Muscle layer of duodenum (tissue), 2 donors: ENCODE data around the gene PAX9.

ENCODE experiments used
- H3K27ac ChIP-seq: one replicate; pipeline ENCODE4 v1.7.0; 2013; ENCODE audit warnings: mild to moderate bottlenecking, low read length
- H3K27me3 ChIP-seq: one replicate; pipeline ENCODE4 v1.7.0; 2013; ENCODE audit warnings: low read depth, mild to moderate bottlenecking, control low read depth, low read length
- H3K36me3 ChIP-seq, 2 donors: one replicate each; pipeline ENCODE4 v1.7.0; 2013; ENCODE audit warnings: low read length in 2 of 2, control low read depth in 1 of 2, mild to moderate bottlenecking in 1 of 2; ENCODE audit not compliant: insufficient read depth in 2 of 2, control insufficient read depth in 1 of 2
- H3K4me1 ChIP-seq, 2 donors: one replicate each; pipeline ENCODE4 v1.7.0; 2013; ENCODE audit warnings: low read length in 2 of 2, mild to moderate bottlenecking in 2 of 2, control low read depth in 1 of 2, moderate library complexity in 1 of 2; ENCODE audit not compliant: insufficient read depth in 2 of 2, control insufficient read depth in 1 of 2
- H3K4me3 ChIP-seq, 2 donors: one replicate each; pipeline ENCODE4 v1.7.0; 2013; ENCODE audit warnings: low read length in 2 of 2, low read depth in 1 of 2, mild to moderate bottlenecking in 1 of 2
- H3K9me3 ChIP-seq, 2 donors: one replicate each; pipeline ENCODE4 v1.7.0; 2013; ENCODE audit warnings: low read length in 2 of 2, control low read depth in 1 of 2, mild to moderate bottlenecking in 1 of 2; ENCODE audit not compliant: control insufficient read depth in 1 of 2
- donor health status: healthy.

The PAX9 gene

GRCh38 chr14:36647417-36647823 is 14.2 kb upstream of the PAX9 start:
- peaks cover 4 to 21% of the 10 kb centered on the region in 2 donors for H3K4me1 ChIP-seq
- H3K27ac ChIP-seq, result no peak overlapping the region
- peaks cover 60% of the 10 kb centered on the region for H3K27me3 ChIP-seq
- no peaks in the 10 kb centered on the region for H3K36me3 ChIP-seq
- H3K9me3 ChIP-seq, result no peaks in the 10 kb centered on the region
- peak overlapping the region; percentile 26 to 65 for H3K4me3 ChIP-seq

DNA sequence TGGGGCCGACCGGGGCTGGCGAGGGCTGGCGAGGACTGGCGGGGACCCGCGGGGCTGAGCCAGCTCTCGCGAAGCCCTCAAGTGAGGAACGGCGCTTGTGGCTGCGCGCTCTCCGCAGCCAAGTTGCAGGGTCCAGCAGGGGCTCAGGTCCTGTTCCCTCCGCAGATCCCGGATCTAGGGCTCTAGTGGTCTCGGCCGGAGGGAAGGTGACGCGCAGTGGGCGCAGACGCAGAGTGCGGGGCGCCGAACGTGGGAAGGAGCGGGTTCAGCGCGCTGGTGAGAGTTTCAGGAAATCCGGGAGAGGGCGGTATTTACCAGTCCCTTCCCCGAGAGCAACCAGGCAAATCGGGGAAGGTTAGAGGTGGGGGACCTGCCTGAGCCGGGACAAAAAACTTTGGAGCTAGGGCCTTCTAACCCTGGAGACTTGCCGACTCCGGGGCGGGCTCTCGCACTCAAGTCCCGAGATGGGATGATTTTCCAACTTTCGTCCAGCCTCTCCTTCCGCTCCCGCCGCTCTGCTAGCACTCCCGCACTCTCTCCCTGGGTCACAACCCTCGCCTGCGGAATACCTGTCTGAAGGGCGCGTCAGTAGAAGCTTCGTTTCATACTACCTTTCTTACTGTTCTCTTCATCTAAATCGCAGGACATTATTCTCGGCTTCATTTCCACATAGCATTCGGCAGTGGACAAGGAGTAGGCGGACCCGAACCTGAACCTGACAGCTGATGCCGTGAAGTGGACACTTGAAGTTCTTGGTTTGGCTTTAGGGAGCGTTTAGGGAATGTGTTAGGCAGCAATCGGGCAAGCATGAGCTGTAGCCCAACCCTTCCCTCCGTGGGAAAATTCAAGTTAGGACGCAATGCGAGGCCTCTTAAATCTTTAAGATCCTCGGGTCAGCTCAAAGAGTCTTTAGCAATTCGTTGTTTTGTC is 13.6 kb upstream of the PAX9 start:
- Histone ChIP-seq H3K27ac (no peak overlapping the region), H3K4me3 (peak overlapping the region; percentile 26 to 65), H3K9me3 (no peaks in the 10 kb centered on the region), H3K36me3 (no peaks in the 10 kb centered on the region), H3K27me3 (peaks cover 67% of the 10 kb centered on the region), H3K4me1 (peaks cover 4 to 21% of the 10 kb centered on the region in 2 donors)

DNA sequence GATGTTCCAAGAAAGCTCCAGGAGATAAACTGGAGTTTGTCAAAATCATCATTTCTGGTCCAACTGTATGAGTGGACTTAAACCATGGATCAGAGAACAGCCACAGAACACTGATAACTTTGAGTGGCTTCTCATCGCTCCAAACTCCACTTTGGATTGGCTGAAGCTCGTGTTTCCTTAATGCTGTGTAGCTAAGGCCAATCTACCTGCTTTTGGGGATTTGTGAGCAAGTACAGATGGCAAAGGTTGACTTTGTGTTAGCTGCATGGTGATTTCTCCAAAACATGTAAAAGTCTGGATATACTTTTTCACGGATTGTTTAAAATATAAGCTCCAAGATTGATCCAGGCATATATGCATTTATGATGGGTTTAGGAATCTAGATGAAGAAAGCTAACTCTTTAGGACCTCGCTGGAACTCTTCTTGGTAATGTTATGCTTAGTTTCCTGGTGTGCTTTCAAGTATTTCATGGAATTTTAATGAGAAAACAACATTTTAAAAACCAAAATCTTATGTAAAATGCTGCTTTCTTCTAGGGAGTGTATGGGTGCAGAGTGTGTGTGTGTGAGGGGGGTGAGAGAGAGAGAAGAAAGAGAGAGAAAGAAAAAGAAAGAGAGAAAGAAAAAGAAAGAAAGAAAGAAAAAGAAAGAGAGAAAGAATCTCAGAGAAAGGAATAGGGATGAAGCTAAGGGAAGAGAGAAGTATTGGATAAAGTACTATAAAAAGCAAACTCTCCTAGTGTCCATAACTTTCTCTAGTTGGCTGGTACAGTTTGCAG is 11.6 kb upstream of the PAX9 start:
- H3K9me3 ChIP-seq, result no peaks in the 10 kb centered on the region
- H3K27ac ChIP-seq, result no peak overlapping the region
- no peak overlapping the region for H3K4me3 ChIP-seq
- H3K36me3 ChIP-seq, result no peaks in the 10 kb centered on the region
- peaks cover 4 to 25% of the 10 kb centered on the region in 2 donors for H3K4me1 ChIP-seq
- peaks cover 86% of the 10 kb centered on the region for H3K27me3 ChIP-seq

DNA sequence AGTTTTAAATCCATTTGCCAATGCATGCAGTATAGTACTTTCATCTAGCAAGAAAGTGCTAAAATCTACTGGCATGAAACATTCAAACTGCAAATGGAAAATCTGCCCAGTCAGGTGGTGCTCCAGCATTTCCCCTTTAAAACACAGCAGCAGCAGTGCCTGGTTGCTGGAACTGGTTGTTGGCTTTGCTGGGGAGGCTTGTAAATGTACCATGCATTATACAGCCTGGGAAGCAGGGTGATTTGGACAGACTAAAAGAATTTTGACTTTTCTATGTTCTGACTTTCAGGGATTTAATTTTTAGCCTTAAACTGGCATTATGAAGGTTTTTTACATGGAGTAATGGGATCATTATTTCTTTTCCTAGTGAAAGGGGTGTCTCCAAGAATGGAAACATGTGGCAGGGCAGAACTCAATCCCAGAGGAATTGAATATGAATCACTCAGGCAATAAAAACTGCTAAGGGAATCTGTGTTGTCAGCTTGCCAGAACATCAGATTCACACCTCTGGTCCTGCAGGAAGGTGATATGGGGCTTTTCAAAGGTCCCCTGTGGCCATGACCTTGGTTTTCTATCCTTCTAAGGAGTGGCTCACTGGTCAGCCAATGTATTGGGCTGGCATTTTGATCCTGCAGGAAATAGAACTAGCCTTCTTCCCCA is 9.0 kb upstream of the PAX9 start:
- H3K4me3 ChIP-seq, result no peak overlapping the region
- H3K4me1 ChIP-seq, result peaks cover 4 to 38% of the 10 kb centered on the region in 2 donors
- H3K9me3 ChIP-seq, result no peaks in the 10 kb centered on the region
- H3K36me3 ChIP-seq, result no peaks in the 10 kb centered on the region
- peaks cover 96% of the 10 kb centered on the region for H3K27me3 ChIP-seq
- H3K27ac ChIP-seq, result no peak overlapping the region

DNA sequence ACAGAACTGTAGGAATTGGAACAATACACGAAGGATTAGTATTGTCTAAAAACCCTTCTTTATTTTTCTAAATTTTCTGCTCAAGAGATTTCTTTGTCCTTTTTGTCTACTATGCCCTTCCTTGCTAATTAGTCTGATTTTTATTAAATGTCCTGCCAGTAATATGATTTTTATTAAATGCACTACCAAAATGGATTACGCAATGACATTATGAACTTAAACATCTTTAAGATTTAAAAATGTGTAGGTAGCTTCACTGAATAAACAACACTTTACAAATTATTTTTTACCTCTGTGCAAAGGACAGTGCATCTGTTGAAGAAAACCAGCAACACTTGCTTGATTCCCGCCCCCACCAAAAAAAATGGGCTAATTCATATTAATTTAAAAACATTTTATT is 8.2 kb upstream of the PAX9 start:
- no peak overlapping the region for H3K27ac ChIP-seq
- H3K4me3 ChIP-seq, result no peak overlapping the region
- peaks cover 96% of the 10 kb centered on the region for H3K27me3 ChIP-seq
- peaks cover under 1 to 38% of the 10 kb centered on the region in 2 donors for H3K4me1 ChIP-seq
- H3K9me3 ChIP-seq, result no peaks in the 10 kb centered on the region
- no peaks in the 10 kb centered on the region for H3K36me3 ChIP-seq

DNA sequence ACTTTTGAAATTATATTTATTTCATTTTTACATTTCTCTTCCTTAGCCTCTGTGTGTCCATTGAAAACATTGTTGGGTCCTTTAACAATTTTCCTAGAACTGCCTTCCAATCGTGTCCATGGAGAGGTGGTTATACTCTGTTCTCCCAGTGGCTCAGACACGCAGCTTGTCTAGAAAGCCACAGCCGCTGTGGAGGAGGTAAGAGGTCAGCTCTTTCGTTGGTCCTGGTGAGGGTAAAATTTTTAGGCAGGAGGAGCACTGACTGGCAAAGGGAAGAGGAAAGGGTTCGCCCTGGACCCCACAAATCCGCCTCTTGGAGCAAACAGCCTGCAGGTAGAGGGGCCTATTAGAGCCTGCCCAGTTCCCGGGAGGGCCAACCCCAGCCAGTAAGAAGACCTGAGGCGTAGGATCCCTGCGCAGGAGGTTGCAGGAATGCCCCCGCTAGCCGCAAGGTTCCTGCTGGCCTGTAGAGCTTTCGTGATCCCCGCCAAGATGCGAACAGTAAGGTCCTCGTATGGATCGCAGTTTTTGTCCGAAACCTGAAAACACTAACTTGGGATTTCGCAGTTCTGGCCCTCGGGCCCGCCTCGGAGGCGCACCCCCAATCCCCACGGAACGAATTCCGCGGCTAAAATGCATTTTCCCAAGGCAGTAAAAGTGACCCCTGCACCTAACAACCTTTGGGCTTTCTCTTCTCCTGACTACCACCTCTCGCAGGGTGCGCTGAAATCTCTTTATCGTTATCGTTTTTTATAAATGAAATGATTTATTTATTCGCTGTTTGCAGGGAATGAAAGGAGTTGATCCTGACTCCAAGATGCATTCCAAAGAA is 7.5 kb upstream of the PAX9 start:
- H3K27ac ChIP-seq, result no peak overlapping the region
- no peaks in the 10 kb centered on the region for H3K9me3 ChIP-seq

DNA sequence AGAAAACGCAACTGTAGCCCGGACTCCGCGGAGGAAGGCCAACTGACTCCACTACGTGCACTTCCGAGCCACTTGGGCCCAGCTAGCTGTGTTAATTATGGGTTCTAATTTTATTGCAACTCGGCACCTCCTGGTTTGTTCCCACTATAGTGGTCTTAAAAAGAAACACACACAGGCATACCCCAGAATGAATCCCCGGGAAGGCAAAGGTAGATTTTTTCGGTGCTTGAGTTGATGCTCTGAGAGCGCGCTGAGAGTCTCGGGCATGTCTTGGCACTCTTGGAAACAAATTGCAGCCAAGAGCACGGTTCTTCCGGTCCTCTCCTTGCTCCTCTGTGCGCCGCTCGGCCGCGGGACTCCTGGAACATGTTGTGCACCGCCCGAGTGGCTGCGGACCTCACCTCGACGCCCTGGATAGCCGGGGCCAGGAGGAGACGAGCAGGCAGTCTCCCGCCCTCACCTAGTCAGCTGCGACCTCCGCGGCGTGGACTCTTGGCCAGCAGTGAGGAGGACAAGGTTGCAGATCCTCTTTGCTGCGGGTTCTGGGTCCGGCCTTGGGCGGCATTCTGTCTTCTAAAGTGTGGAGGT is 6.8 kb upstream of the PAX9 start:
- H3K4me1 ChIP-seq, result peaks cover 0 to 41% of the 10 kb centered on the region in 2 donors
- H3K4me3 ChIP-seq, result no peak overlapping the region
- no peak overlapping the region for H3K27ac ChIP-seq
- peaks cover 96% of the 10 kb centered on the region for H3K27me3 ChIP-seq
- H3K36me3 ChIP-seq, result no peaks in the 10 kb centered on the region
- no peaks in the 10 kb centered on the region for H3K9me3 ChIP-seq

More for the DNA sequence above, 7.5 kb upstream of the PAX9 start:
- Histone ChIP-seq H3K27me3 (peaks cover 96% of the 10 kb centered on the region), H3K36me3 (no peaks in the 10 kb centered on the region), H3K4me1 (peaks cover 0 to 41% of the 10 kb centered on the region in 2 donors), H3K4me3 (no peak overlapping the region)

- Histone ChIP-seq H3K4me3 (no peak overlapping the region), H3K36me3 (no peaks in the 10 kb centered on the region), H3K9me3 (no peaks in the 10 kb centered on the region), H3K27ac (no peak overlapping the region), H3K4me1 (peaks cover 0 to 41% of the 10 kb centered on the region in 2 donors), H3K27me3 (peaks cover 96% of the 10 kb centered on the region)
These were observed 6.1 kb upstream of the PAX9 start for GRCh38 chr14:36655571-36655962.

DNA sequence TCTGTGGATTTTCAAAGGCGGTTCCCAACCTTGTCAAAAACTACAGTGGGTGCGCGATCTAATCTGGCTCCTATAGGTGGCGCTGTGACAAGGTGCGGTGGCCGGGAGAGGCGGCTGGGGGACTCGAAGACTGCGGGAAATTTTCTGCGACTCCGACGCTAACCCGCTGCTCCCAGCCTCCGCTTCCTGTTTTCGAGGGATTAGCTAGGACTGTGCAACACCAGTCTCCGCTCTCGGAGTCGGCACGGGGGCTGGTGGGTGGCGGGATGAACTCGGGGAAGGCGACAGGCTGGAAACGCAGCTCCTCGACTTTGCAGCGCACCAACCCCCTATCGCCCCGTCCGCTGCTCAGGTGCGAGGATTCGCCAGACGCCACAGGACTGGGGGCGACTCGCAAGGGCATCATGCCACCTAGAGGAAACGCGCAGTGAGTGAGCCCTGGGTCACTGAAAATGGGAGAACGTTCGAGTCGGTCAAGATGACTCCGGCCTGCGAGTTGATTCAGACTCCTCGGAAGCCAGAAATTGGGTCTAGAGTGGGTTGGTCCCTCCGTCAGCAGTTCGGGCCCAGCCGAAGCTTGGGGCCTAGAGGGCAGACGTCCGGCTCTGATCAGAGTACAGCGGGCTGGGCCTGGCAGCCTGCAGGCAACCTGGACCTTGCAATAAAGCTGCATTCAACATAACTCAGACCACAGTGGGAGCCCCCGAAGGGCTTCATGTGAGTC is 5.5 kb upstream of the PAX9 start:
- H3K36me3 ChIP-seq, result no peaks in the 10 kb centered on the region
- H3K9me3 ChIP-seq, result no peaks in the 10 kb centered on the region
- H3K4me1 ChIP-seq, result peaks cover 0 to 42% of the 10 kb centered on the region in 2 donors
- H3K27ac ChIP-seq, result no peak overlapping the region
- H3K27me3 ChIP-seq, result peaks cover 97% of the 10 kb centered on the region
- H3K4me3 ChIP-seq, result peak overlapping the region in 1 of 2 donors; percentile 58
